CD4-positive, alpha-beta T cell treated with Interleukin-21 for 1 hour (primary cell): ENCODE data around the gene P3H2.
"Not testable (repeated sequence)": the region's sequence is repeated elsewhere in the genome, so short reads cannot be mapped to it uniquely, and the experiment has no call there.

Source experiments
- DNase-seq: peaks from one replicate; pipeline ENCODE4 v3.0.0-alpha.2; 2020

Gene P3H2

DNA sequence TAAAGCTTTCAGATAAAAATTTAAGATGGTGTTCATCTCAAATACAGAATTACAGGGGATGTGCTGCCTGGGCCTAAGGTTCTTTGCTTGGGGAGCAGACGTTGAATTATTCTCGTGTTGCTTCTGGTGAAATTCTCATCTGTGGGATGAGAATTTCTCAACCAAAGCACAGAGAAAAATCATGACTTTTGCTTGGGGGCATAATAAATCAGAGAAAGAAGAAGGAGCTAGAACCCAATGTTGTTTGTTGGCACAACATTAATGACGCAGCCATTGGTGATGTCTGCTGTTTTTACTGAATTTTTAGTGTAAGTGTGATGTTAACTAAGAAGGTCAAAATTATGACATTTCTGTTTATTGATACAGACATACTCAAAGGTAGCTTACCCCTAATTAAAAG lies 35.7 kb downstream of the P3H2 start:
- no peak for DNase-seq

DNA sequence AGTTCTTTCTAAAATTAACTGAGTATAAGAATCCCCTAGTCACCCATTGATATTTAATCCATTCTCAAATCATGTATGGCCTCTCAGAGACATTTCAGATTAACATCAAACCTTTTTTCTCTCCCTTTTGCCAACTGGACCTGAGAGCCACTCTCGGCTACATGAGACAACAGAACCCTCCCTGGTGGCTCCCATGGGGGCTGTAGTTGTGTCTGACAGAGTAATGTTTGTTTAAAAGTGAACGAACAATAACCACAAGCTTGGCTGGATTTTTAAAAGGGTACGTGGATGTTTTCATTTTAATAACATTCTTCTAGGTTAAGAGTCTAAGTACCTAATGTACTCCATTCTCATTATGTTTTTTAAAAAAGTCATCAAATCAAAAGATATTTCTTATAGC lies 37.1 kb downstream of the P3H2 start:
- no peak for DNase-seq

DNA sequence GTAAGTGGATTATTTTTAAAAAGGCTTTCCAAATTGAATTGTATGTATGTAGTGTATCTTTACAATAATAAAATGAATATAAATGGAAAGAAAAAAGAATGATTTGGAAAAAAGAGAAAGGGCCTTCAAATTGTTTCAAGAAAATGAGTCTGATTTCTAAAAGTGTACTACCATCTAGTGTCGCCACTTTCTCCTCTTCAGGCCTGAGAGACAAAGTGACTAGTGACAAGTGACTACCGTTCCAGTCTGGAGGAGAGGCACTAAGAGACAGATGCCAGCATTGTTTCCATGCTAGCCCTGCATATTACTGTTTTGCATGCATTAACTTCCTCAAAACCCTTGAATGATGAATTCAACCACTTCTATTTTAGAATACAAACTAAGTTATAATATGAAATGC lies 39.3 kb downstream of the P3H2 start:
- no peak for DNase-seq

DNA sequence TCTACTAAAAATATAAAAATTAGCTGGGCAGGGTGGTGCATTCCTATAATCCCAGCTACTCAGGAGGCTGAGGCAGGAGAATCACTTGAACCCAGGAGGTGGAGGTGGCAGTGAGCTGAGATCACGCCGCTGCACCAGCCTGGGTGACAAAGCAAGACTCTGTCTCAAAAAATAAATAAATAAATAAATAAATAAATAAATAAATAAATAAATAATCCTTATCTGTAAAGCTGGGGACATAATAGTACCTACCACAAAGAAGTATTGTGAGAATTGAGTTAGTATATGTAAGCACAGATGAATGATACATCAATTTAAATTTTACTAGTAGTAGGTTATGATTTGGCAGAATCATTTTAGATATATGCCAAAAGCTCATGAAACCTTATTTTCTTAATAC lies 41.5 kb downstream of the P3H2 start:
- DNase-seq: not testable (repeated sequence)

DNA sequence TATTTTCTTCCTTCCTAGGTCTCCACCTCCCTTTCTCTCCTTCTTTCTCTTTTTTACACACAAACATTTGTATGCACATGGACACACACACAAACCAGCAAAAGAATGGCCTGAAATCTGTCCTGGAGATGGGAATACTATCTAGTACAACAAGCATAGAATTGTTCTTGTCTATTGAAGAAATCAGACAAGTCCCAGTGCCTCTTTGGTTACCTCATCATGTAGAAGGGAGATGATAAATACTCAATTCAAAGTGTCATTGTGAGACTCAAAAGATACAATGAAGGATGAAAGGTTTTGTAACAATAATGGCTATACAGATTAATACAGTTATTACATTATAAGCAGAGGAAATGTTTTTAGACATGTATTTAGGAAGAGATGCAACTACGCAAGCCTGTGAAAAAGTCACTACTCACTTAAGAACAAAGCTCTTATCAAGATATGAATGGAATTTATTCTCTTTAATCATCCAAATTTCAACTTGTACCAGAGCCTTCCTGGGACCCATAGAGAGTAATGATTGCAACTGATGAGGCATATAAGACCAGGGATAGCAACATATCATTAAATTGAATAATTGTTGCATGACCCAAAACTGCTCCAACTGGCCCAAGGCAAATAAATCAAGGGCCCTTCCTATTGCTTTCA lies 43.2 kb downstream of the P3H2 start:
- DNase-seq: no peak

DNA sequence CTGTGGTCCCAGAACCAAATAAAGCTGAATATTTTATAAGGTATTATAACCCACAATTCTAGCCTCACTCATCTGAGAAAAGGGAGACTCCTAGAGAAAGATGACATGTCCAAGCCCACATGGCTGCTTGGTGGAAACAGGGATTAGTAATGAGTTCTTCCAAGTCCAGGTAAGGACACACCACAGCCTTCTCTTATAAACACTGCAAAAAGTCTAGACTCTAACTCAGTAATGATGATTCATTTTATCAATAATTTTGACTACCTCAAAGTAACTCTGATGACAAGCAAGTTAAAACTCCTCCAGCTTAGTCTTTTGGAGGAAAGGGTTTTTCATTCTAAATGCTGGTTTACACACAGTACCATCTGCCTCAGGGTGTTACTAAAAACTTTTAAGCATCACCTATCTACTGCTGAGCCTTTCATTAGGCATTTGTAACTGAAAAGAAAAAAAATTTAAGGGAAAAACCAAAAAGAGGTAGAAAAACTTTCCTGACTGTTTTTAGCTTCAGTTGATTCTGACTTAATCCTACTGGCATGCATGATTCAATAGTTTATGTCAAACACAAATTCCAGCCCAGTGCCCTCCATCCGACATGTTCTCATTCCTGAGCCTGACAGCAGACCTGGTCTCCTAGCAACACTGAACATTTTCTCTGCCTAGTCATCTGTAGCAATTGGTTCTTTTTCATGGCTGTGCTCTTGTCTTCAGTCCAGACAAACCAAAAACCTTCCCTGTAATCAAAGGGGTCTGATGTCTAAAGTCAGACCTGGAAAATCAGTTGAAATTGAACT lies 43.9 kb downstream of the P3H2 start:
- DNase-seq: no peak

DNA sequence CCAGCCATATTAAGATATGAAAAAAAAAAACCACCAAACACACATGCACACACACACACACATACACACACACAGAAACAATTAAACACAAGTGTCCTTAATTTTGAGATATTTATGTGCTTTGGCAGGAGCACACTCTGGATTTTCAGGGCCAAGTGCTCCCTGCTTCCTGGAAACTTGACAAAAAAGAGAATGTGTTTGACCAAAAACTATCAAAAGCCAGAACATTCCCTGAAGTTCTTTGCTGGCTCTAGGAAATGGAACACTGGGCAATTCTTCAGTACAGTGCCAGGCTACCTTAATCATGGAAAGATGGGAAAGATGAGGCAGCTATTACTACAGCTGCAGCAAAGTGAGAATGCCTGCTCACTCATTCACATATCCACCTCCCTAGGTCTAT lies 44.6 kb downstream of the P3H2 start:
- no peak for DNase-seq

DNA sequence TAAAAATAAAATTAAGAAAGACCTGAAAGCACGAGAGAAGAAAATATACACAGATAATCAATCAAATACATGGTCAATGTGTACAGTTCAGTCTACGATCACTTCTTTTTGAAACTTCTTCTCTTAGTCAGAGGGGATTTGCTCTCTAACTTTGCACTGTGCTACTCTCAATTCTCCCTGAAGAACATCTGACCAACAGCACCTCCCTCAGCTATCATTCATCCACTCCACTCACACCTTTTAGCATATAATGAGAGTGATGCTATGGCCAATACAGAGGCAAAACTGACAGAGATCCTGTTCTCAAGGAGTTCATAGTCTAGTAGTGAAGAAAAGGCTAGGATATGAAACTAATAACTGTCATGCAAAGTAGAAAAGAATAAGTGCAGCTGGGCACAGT lies 45.9 kb downstream of the P3H2 start:
- no peak for DNase-seq

DNA sequence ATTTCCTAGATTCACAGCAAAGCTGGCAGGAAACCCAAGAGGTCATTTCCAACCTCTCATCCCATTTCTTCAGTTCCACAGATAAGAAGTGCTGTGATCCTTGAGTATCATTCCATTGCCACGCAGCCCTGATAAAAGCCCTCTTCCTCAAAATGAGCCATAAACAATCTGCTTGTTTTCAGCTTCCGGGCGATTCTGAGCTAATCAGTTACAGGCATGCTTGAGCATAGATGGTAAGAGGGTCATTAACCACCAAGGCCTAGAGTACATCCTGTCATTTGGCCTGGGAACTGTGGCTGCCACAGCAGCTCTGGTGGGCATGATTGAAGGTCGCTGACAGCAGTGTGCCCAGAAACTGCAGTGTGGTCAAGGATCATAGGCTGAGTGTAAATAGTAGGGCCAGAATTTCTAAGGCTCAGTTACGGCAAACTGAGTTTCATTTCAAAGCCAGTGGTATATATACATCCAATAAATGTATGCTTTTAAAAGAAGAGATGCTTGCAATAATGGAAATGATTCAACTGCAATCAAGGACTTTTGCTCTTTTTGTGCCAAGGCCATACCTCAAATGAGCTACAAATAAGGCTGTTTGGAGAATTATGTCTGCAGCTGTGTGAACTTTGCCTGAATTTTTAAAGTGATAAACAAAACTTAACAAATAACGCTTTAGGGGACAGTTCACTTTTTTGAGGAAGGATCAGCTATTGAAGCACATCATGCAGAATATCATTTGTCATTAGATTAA lies 47.3 kb downstream of the P3H2 start:
- DNase-seq: no peak

DNA sequence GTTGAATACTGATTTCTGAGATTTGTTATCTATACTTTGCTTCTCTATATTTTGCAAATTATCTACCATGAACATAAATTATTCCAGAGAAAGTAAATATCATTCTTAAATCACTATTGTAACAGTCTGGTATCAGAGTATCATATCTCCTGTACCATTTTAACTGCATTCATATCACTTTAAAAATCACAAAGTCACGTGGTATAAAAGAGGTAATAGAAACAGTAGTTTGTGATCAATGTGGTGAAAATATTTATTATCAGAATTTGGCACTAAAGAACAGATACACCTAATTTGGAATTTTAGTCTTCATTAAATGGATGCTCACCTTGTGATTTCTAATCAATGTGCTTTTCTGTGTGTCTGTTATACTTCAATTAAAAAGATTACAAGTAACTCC lies 47.8 kb downstream of the P3H2 start:
- no peak for DNase-seq

DNA sequence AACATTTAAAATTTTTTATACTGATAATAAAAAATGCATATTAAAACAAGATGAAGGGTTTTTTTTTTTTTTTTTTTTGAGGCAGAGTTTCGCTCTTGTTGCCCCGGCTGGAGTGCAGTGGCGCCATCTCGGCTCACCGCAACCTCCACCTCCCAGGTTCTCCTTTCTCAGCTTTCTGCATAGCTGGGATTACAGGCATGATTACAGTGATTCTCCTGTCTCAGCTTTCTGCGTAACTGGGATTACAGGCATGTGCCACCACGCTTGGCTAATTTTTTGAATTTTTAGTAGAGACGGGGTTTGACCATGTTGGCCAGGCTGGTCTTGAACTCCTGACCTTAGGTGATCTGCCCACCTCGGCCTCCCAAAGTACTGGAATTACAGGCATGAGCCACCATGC lies 48.8 kb downstream of the P3H2 start:
- not testable (repeated sequence) for DNase-seq

DNA sequence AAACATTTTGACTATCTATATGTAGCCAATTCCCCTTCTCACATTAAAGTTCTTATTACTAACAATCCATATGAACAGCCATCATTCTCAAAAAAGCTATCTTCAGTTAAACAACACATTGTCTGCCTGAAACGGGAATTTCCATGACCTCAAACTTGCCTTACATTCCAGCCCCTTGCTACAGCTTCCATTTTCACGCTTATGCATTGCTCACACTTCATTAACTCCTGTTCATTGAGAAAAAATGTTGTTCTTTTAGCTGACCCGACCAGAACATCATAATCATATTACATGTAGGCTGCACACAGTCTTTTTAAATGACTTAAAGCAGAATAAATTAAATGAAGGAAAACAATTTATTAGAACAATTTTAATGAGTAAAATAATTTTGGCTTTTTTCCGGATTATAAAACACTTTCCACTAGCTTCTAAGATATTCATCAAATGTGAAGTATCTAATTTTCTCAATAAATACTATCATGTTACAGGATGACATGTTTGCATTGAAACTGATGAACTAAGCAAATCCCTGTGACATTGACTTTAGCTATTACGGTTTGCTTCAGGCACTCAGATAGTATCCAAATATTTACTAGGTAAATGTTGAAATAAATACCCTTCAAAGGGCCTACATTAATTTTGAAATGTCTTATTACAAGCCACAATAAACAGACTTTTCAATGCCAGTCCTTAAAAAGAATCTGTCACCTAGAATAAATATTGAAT lies 49.9 kb downstream of the P3H2 start:
- DNase-seq: no peak

DNA sequence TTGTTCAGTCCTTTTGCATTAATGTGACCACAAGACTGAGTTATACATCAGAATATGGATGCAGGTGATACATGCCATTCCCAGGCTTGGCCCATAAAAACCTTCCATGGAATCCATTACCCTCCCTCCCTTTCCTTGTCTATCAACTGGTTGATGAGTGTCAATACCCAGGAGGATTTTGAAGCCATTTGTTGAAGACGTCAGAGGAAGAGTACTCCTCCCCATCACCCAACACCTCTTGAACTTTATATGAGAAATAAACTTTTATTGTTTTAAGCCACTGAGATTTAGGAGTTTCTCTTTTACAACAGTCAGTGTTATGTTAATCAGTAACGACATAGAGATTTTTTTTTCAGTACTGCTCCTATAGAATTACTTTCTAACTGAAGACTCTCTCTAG lies 55.5 kb downstream of the P3H2 start:
- no peak for DNase-seq

DNA sequence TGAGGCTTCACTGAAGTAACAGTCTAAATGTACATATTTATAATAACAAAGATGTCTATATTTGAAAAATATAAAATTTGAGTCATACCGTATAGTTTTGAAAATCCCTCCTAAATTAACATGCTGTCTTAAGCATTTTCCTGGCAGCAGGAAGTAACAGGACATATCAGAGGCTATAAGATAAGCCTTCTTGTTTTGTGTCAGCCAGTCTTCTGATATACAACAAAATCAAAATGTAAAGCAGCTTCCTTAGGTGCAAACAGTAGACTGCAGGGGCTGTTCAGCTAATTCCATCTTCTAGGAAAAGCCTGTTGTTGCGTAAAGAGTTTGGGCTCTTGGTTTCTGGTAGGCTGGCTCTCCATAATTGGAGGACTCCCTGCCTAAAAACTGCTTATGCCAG lies 56.0 kb downstream of the P3H2 start:
- no peak for DNase-seq

DNA sequence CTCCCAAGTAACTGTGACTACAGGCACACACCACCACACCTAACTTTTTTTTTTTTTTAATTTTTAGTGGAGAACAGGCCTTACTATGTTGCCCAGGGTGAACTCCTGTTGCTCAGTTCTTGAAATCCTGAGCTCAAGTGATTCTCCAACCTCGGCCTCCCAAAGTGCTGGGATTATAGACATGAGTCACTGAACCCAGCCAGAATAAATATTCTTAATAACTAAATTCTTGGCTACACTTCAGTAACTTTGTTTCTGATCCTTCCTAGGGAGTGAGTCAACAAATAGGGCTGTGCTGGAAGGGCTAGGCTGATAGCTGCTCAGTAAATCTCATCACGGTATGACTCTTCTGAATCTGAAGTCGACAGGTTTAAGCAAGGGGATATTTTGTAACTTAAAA lies 56.6 kb downstream of the P3H2 start:
- DNase-seq: no peak

DNA sequence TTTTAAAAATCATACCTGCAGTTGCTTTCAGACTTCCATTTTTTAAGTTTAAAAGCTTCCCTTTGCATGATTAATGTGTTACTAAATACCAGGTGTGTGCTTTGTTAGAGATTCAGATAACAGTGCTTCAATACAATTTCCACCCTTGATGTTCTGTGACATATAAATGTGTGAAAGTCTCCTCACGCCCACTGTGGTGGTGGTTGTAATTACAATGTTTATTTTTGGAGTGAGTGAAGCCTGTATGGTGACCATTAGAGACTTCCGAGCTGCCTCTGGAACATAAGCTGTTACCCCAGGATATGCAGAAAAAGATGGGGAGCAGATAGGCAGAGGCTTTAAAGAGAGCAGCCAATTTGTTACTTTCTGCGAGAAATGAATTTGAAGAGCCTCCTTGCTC lies 57.2 kb downstream of the P3H2 start:
- DNase-seq: no peak

DNA sequence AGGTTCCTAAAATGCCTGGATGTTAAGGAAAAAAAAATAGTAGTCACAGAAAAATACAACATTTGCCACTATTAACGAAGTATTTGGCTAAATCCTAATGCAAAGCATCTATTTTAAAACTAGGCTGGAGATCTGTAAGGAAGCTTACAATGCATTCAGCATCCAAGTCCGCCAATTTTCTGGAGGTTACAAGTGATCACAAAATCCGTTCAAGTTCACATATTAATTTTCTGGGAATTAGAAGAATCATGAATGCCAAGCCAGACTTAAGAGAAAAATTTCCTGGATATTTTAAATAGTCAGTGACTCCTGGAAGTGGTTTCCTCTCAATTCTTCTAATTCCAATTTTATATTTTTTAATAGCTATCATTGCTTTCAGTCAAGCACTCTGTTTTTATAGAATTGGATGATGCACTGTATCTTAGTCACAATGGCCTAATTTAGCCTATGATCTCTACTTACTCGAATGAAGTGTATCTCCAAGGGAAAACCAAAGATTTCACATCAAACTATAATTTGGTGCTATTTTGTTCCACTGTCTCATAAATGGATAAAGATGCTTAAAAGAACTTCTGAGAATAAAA lies 60.4 kb downstream of the P3H2 start:
- DNase-seq: no peak

DNA sequence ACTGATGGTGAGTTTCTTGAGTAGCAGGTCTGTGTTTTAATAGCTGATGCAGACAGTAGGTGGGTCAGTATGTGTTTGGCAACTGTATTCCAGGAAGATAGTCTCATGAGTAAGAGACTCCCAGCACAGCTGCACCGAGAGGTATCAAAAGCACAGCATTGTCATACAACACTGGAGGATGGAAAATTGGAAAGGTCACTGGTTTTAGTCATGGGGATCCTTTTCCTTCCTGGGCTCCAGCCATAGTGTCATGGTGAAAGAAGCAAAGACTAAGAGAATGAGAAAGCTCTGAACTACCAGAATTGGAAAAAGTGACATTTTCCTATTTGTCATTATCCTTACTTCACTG lies 61.5 kb downstream of the P3H2 start:
- no peak for DNase-seq

DNA sequence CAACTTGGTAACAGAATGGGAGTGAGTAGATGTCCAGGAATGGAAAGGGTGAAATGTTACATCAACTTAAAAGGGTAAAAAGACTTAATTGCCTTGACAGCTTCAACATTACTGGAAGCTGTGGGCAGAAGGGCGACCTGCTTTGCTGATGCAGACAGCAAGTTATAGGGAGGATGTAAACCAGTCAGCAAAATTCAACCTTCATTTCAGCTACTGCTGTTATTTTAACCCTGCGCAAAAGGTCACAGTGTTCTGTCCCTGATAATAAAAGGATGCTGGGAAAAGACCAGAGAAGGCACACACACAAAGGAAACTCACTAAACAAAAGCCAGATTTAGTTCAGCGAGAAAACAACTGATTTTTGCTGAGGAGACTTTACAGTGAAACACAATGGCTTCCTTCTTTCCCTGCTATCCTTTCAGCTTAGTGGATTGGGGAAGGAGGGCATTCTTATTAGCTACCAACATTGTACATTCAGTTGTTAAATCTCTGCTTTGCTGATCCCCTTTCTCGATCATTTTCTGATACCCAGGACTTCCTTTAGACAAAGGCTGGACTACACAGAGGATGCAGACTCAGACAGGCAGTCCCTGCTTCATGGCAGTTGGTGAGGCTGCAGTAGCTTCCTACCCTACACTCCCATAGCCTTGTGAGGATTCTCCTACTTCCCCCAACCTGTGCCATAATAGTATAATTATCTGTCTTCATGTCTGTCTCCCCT lies 62.0 kb downstream of the P3H2 start:
- DNase-seq: no peak

DNA sequence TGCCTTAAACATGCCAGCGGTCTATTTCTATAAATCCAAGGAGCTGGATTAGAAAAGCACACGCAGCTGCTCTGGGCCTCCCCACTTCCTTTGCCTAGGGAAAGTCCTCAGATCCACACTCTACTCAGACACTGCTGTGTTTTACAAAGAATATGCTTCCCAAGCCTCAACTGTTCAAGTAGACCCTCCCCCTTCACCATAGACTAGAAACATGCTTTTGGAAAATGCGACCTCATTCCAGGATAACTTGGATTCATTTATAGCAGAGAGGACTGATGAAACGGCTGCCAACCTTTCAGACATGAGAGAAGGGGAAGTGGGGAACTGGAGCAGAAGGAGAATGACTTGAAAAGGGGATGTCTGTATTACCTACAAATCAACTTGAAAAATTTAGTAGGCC lies 64.0 kb downstream of the P3H2 start:
- no peak for DNase-seq

DNA sequence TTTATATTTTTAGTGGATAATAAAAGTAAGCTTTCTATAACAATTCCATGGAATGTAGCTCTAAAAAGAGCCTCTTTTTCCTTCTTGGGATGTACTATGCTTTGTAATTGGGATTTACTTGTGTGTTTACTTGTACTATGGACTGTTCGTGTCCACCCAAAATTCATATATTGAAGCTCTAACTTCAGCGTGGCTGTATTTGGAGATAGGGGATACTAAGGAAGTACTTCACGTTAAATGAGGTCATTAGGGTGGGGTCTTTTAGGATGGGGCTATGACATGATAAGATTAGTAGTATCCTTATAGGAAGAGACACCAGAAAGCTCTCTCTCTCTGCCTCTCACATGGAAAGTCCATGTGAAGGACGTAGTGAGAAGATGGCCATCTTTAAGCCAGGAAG lies 64.9 kb downstream of the P3H2 start:
- DNase-seq: no peak

DNA sequence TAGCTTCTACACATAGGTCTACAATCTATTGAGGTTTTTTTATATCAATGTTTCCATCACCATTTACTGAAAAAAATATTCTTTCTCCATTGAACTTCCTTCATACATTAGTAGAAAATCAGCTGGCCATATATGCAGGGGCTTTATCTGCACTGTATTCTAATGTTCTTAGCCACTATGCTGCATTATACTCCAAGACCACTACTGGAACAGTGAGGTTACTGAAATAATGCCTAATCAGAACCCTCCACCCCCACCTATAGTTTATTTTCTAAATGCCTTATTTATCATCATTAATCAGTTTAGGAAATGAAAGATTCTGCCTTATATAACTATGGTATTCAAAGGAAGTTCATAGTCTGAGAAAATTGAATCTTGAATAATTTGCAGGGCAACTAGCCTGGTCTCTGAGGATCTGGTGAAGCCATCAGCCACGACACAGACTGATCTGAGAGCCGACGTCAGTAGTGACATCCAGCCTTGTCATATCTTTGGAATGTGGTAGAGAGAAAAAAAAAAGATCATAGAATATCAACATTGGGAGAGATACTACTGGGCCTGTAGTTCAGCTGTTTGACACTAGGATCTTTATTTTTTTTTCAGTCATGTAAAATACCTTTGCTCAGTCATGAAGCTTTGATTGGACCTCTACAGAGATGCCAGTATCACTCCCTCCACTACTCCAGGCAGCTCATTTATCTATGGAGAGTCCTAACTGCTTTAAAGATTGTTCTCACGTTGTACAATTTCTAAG lies 66.6 kb downstream of the P3H2 start:
- DNase-seq: no peak
